Raji (cell line): ENCODE results near the gene HPGD.

Experiments
- POLR2A ChIP-seq: IDR thresholded peaks from 2 replicates; pipeline ENCODE4 v1.6.1; 2011; ENCODE audit warnings: low read depth, low read length, control low read depth; ENCODE audit not compliant: insufficient read depth

HPGD gene

DNA sequence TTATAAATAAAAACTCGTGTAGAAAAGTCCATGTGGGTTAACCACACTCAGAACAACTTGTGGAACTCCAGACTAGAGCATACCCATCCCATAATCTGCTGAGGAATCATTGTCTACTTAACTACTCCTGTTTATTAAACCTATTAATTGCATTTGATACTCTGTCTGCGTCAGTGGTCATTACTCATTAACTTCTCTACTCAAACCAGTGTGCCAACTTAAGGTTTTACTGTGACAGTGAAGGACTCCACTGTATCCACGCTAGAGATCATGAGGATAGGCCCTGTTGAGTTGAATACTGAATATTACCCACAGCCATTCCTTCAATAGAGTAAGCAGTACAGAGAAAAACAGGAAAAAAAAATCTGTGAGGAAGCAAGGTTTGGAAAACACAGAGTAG, 17.3 kb downstream of the HPGD start:
- no peak for TF ChIP-seq POLR2A

DNA sequence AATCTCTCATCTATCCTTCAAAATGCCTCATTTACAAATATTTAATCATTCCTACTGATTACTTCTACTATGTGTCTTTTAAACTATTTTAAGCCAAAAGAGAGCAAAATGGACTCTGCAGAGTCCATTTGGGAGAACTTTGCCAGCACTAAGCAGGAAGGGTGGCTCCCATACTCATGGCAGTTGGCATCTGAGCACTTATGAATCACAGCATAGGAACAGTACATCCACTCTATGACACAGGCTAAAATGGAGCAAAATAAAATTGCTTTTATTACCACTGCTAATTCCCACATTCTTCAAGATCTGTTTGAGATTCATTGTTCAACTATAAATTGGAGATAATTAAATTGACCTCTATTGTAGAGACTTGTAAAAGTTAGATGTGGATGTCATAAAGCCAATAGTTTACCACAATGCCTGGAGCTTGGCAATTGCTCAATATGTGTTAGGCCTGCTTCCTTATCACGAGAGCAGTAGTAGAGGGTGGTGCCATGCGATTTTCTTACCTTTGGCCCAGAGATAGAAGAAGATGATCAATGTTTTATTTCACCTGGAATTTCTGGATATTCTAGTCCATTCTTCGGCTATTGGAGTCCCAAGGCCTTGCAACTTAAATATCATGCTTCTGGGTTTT, 19.1 kb downstream of the HPGD start:
- no peak for TF ChIP-seq POLR2A

DNA sequence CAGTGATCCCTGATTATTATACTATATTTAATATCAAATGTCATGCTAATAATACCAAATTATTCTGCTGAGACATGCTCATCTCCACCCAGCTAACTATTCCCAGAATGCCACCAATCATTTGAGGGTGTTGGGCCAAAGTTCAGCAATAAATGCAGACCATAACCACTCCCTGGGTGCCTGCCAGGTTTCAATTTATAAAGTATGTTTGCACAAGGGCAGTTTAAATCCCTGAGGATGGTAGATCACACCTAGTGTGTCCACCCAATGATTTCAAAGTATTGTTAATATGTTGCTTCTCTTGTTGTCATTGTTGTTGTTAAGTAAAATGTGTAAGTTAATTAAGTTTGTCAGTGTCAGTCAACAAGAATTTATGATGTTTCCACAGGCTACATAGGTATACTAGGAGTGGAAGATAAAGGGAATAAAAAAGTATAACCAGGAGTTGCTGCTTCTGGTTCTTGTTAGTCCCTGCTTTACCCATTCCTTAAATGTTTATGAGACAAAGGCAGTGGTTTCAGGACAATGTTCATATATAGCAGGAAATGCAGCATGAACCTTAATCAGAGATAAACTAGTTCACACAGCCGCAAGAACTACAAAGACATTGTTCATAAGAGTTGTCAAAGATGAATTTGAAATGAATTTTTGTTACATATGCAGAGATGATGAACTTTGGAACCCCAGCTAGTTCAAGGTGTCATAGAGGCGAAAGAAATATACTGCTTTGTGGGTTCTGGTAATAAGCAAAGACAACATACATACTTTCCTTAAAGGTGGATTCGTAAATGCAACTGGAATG, 25.5 kb downstream of the HPGD start:
- TF ChIP-seq POLR2A, result no peak

DNA sequence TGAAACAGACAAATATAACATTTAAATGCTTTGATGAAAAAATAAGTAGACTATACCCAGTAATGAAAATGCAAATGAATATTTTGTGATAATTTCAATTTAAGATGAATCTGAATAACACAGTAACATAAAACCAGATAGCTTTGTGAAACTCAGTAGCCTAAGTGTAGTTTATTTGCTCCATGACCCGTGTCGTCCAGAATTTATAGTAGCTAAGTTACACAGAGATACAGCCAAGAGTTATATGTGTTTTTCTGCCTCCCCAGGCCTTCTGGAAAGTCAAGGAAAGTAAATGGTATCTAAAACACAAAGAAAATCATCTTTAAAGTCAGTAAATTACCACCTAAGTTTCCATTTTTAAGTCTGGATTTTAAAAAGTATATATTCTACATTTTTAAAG, 26.7 kb downstream of the HPGD start:
- no peak for TF ChIP-seq POLR2A

DNA sequence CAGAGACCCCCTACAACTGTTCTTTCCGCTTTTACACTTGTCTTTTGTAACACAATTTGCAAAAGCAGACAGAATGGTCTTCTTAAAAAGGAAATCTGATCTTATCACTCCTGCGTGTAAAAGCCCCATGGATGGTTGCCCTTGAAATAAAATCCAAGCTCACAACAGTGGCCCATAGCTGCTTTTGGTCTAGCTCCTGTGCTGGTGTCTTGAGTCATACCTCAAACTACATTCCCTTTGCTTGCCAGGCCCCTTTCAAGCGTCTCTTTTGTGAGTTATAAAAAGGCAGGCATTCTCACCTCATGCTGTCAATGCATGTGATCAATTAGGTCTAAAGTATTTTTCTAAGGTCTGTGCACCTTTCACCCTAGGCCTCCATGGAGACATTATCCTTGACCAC, 27.6 kb downstream of the HPGD start:
- no peak for TF ChIP-seq POLR2A

DNA sequence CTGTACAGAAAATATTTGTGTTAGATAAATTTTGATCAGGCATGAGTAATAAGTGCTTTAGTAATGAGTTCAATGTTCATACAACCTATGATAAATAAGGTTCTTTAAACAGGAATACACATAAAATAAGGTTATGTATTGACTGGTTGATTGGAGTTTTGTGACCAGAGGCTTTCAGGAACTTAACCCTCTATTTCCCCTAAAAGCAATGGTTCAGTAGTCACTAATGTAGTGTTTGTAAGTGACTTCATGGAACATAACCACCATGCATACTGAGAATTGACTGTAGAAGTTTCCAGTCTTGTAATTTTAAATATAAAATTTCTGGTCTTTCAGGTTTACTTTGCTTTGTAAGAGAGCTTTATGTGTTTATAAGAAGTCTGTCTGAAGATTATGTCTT, 28.1 kb downstream of the HPGD start:
- no peak for TF ChIP-seq POLR2A

DNA sequence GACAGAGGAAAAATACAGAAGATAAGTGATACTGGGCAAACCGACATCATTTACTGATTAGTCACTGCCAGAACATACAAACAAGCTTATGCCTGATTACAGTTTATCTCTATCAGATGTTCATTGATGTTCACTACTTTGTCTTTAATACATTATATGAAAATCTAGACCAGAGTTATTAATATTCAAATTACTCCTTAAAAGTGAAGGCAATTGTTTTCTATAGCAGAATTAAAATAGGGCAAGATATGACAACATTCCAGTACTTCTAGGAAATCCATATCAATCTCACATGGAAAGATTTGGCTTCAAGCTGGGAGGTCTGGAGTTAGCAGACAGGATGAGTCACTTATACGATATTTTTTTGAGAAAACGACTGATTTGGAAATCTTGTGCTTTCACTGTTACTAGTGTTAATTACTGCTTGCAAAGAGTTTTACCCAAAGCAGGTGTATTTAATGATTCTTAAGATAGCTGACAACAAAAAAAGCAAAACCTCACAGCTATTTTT, 31.8 kb downstream of the HPGD start:
- no peak for TF ChIP-seq POLR2A

DNA sequence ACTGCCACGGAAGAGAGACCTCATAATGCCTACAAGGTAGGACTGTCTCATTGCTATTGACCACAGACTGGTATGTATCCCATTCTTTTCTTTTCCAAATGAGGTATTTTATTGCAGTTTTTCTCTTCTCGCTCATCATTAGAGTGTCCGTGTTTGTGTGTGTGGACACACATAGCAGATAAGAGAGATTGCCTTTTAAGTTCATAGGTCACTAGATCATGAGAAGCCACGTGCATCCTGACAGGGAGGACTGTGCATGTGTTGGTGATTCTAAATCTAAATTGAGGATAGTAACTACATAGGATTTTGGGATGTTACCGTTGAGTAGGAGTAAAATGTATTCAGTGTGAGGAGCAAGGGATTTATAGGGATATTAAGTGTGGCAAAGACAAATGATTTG, 37.3 kb downstream of the HPGD start:
- TF ChIP-seq POLR2A, result no peak

DNA sequence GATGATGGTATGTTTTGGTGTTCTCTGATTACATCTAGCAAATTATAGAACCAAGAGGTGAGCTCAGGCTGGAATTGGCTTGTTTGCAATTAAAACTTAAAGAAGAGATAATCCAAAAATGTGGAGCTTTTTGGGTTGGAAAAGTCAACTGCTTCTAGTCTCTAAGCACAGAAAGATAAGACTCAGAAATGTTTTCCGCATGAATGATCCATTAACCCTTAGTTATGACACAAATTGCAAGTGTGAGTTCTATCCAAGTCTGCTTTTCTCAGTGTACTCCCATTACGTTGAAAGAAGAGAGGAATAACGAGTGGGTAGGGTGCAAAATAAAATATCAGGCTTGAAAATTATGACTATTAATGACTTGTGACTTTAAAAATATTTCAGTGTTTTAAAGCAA, 38.5 kb downstream of the HPGD start:
- TF ChIP-seq POLR2A, result no peak

DNA sequence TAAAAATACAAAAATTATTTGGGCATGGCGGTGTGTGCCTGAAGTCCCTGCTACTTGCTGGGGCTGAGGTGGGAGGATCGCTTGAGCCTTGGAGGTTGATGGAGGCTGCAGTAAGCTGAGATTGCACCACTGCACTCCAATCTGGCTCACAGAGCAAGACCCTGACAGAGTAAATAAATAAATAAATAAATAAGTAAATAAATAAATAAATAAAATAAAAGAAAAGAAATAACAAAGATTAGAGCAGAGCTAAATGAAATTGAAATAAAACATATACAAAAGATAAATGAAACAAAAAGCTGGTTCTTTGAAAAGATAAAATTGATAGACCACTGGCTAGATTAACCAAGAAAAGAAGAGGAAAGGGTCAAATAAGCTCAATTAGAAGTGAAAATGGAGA, 43.1 kb downstream of the HPGD start:
- TF ChIP-seq POLR2A, result no peak

DNA sequence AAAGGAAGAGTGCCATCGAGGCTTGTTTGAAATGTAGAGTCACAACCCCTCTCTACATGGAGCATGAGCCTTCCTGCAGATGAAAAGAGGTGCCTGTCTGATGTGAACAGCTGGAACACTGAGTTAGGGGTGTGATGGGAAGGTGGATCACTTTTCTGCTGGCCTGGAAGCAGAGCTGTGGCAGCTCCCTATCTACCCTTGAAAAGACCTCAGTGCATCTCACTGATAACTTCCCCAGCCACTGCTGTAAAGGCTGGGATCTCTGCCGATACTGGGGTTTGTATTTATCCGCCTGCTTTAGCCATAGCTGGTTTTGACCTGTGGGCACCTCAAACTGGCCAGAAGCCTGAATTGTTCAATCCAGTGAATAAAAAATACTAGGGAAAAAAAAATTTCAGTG, 46.8 kb downstream of the HPGD start:
- no peak for TF ChIP-seq POLR2A

DNA sequence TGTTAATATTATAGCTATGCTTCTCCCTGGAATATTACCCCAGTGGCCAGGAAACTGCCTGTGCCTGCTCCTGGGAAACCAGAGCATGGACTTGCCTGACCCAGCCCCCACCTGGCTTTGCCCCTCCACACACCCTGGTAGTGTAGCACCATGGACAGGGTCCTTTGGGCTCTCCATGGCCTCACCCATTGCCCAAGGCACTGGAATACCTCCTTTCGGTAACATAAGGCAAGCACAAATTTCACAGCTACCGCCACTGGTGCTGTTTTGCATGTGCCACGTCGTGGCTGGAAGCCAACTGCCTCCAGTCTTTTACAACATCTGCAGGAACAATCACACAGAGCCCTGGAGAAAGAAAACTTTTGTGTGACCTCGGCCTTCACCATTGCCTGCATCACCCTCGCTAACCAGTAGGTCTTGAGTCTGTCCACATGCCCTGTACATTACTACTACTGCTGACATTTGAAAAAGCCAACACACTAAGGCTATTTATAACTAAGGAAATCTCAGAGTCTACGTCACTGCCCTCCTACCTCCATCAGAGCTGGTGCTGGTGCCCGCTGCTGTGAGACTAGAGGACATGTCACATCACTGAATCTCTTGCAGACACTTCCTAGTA, 47.7 kb downstream of the HPGD start:
- no peak for TF ChIP-seq POLR2A

DNA sequence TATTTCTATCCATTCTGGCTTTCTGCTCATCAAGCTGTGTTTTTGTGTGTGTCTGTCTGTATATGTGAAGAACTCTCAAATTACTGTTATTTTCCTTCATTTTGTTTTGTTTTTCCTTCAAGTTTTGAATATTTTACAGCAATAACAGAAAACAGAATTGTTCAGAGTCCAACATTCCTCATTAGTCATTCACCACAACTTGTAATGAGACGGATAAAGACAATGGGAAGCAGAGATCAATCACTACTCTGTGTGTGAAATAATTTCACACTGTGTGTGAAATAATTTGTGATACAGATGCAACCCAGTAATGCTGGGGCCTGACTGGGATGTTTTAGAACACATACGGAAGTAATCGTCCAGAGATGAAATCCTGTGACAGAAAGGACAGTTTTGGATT, 55.2 kb downstream of the HPGD start:
- TF ChIP-seq POLR2A, result no peak

DNA sequence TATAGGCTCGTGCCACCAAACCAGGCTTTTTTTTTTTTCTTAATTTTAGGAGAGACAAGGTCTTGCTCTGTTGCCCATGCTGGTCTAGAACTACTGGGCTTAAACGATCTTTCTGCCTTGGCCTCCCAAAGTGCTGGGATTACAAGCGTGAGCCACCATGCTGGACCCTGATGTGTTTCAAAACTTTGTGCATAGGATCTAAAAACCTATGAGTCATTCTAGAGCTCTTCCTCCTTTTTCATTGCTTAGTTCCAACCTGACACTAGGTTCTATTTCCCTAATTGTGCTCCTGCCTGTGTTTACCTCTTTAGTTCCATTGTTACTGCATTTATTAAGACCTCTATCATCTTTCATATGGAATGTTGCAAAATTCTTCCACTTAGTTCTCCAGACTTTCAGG, 57.3 kb downstream of the HPGD start:
- no peak for TF ChIP-seq POLR2A

DNA sequence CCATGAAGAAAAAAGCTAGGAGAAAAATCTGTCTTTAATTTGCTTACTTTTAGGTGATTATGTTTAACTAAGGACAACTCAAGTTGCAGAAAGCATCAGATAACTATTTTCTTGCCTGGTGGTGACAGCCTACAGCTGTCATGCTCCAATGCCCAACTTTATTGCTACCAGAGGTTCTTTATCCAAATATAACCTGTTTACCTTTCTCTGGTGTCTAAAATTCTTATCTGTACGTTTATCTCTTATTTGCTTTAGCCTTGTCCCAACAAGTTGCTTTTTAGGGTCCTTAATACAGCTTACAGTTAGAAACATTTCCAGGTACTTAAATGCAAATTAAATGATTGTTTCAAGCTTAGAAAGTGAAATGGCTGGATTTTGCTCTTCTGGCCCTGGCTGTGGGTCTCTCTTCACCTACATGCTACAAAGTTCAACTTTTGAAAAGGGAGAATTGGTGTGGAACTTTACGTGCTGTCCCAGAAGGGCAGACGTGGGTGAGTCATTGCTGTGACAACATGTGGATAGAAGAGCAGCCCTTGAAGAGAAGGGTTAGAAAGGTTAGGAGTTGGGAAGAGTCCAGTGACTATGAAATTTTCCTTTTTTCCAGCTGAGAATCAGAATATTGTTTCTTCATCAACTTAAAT, 60.7 kb downstream of the HPGD start:
- no peak for TF ChIP-seq POLR2A

DNA sequence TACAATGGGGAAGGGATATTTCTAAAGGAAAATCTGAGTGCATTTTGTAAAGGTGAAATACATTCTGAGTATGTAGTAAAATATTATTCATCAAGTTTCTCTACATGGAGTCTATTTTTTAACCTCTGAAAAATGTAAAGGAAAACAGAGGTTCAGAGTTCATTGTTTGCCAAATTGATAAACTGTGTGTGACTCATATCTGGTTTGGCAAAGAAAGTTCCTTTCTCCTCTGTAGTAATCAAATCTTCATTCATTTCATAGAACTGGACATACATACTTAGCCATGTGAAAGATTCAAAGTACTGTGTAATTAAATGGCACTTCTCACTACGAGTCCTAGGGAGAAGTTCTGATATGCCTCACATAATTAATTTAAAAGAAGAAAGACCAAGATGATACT, 61.6 kb downstream of the HPGD start:
- TF ChIP-seq POLR2A, result no peak

DNA sequence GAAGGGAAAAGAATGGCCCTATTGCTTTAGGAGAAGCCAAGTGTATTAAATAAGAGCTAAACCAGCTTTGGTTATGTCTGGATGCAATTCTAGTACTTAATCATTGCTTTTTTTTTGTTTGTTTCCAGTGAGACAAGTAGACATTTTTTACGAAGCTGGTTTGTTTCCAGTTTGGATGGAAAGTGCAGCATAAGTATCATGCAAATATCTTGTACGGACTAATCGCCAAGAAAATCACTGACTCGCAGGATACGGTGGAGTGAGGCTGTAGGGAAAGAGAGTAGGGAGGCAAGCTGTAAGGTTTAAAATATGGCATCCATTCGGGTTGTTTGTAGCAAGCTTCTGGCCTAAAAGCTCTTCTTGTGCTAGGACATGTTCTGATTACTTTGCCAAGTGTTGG, 64.8 kb downstream of the HPGD start:
- TF ChIP-seq POLR2A, result no peak
